Measurements from ENCODE around the gene CCDC80. TPM values are rescaled to one million over a fixed set of nuclear protein-coding genes. Genes with fewer than 3 reads are reported as not detected.

The CCDC80 gene
- total RNA-seq, 1 experiment from 2014 or later, result 1.1 TPM

DNA sequence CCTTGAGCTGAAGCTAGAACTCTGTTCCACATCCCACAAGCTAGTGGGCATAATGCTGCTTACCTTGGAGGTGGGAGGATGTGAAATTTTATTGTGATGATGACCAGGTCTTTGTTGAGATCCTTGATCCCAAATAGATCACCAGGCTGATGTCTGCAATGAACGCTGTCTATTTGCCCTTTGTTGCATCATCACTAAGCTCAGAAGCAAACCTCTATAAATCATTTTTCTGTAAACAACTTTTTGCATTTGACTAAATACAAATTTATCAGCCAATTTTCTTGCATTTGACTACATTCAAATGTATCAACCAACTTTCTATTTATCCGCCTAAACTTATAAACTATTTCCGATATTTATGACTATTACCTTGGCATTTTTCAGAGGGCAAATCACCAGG lies 9.7 kb downstream of the CCDC80 start:
- intact Hi-C loops (cut with micrococcal nuclease; ENCODE audit: unreplicated experiment), result no loop called here
- no TSS peak for BruUV-seq (replicated peaks)
- Mint-ChIP-seq H3K36me3 (ENCODE audit: insufficient read depth, unreplicated experiment) (no peaks in the 10 kb centered on the region), H3K9me3 (ENCODE audit: low read depth, unreplicated experiment) (no peaks in the 10 kb centered on the region), H3K27ac (ENCODE audit: unreplicated experiment) (no peak overlapping the region), H3K27me3 (ENCODE audit: unreplicated experiment) (no peaks in the 10 kb centered on the region), H3K4me1 (ENCODE audit: low read depth, unreplicated experiment) (peaks cover 8% of the 10 kb centered on the region), H3K4me3 (ENCODE audit: low read depth, unreplicated experiment) (no peak overlapping the region)
- TF ChIP-seq, protein P1, sequence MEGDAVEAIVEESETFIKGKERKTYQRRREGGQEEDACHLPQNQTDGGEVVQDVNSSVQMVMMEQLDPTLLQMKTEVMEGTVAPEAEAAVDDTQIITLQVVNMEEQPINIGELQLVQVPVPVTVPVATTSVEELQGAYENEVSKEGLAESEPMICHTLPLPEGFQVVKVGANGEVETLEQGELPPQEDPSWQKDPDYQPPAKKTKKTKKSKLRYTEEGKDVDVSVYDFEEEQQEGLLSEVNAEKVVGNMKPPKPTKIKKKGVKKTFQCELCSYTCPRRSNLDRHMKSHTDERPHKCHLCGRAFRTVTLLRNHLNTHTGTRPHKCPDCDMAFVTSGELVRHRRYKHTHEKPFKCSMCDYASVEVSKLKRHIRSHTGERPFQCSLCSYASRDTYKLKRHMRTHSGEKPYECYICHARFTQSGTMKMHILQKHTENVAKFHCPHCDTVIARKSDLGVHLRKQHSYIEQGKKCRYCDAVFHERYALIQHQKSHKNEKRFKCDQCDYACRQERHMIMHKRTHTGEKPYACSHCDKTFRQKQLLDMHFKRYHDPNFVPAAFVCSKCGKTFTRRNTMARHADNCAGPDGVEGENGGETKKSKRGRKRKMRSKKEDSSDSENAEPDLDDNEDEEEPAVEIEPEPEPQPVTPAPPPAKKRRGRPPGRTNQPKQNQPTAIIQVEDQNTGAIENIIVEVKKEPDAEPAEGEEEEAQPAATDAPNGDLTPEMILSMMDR (IDR thresholded peaks at IDR 0.05; ENCODE audit: unreplicated experiment), result no peak
- CTCF ChIA-PET, result no interaction called here
- no peak for DNase-seq

DNA sequence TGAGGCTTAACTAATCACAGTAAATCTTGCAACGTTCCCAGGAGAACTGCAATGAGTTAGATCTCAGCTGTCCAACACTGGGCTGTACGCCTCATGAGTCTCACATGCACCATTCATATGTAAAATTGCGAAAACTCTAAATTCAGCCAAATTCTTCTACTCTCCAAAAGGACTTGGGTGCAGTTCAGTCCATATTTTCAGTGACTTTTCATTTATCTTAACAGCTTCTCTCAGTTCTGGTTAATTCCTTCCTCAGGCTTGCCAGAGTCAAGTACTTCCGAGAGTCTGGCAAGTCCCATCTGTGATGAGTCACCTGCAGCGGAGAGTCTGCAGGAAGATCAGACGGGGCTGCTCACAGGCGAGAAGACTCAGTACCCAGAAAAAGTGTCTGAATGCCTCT lies 11.5 kb downstream of the CCDC80 start:
- TF ChIP-seq, protein P1 (IDR thresholded peaks at IDR 0.05; ENCODE audit: unreplicated experiment), result no peak
- DNase-seq, result peak; percentile 37
- intact Hi-C loops (cut with micrococcal nuclease; ENCODE audit: unreplicated experiment), result no loop called here
- H3K36me3 Mint-ChIP-seq (ENCODE audit: insufficient read depth, unreplicated experiment), result no peaks in the 10 kb centered on the region
- H3K4me3 Mint-ChIP-seq (ENCODE audit: low read depth, unreplicated experiment), result no peak overlapping the region
- no peaks in the 10 kb centered on the region for H3K9me3 Mint-ChIP-seq (ENCODE audit: low read depth, unreplicated experiment)
- no TSS peak for BruUV-seq (replicated peaks)
- H3K4me1 Mint-ChIP-seq (ENCODE audit: low read depth, unreplicated experiment), result peaks cover 8% of the 10 kb centered on the region
- no peak overlapping the region for H3K27ac Mint-ChIP-seq (ENCODE audit: unreplicated experiment)
- no peaks in the 10 kb centered on the region for H3K27me3 Mint-ChIP-seq (ENCODE audit: unreplicated experiment)
- CTCF ChIA-PET, result no interaction called here

GRCh38 chr3:112627919-112628466 lies 12.9 kb downstream of the CCDC80 start:
- DNase-seq, result no peak
- intact Hi-C loops (cut with micrococcal nuclease; ENCODE audit: unreplicated experiment), result no loop called here
- no TSS peak for BruUV-seq (replicated peaks)
- Mint-ChIP-seq H3K4me3 (ENCODE audit: low read depth, unreplicated experiment) (no peak overlapping the region), H3K27ac (ENCODE audit: unreplicated experiment) (no peak overlapping the region), H3K27me3 (ENCODE audit: unreplicated experiment) (no peaks in the 10 kb centered on the region), H3K9me3 (ENCODE audit: low read depth, unreplicated experiment) (no peaks in the 10 kb centered on the region), H3K36me3 (ENCODE audit: insufficient read depth, unreplicated experiment) (no peaks in the 10 kb centered on the region), H3K4me1 (ENCODE audit: low read depth, unreplicated experiment) (peaks cover 21% of the 10 kb centered on the region)
- CTCF ChIA-PET, result interaction anchor here (0.7 kb wide), 1 partner anchor 107 kb away, joined by 6 read pairs; no protein-coding TSS in a partner anchor
- TF ChIP-seq, protein P1 (IDR thresholded peaks at IDR 0.05; ENCODE audit: unreplicated experiment), result no peak

GRCh38 chr3:112627419-112627818 lies 13.5 kb downstream of the CCDC80 start:
- no peaks in the 10 kb centered on the region for H3K9me3 Mint-ChIP-seq (ENCODE audit: low read depth, unreplicated experiment)
- H3K4me3 Mint-ChIP-seq (ENCODE audit: low read depth, unreplicated experiment), result no peak overlapping the region
- H3K27ac Mint-ChIP-seq (ENCODE audit: unreplicated experiment), result no peak overlapping the region
- CTCF ChIA-PET, result interaction anchor here (0.7 kb wide), 1 partner anchor 107 kb away, joined by 6 read pairs; no protein-coding TSS in a partner anchor
- peaks cover 22% of the 10 kb centered on the region for H3K4me1 Mint-ChIP-seq (ENCODE audit: low read depth, unreplicated experiment)
- DNase-seq, result no peak
- BruUV-seq (replicated peaks), result no TSS peak
- H3K27me3 Mint-ChIP-seq (ENCODE audit: unreplicated experiment), result no peaks in the 10 kb centered on the region
- intact Hi-C loops (cut with micrococcal nuclease; ENCODE audit: unreplicated experiment), result no loop called here
- TF ChIP-seq, protein P1 (IDR thresholded peaks at IDR 0.05; ENCODE audit: unreplicated experiment), result no peak
- no peaks in the 10 kb centered on the region for H3K36me3 Mint-ChIP-seq (ENCODE audit: insufficient read depth, unreplicated experiment)

Data from Calu3 (cell line).